Central memory CD8-positive, alpha-beta T cell (primary cell): Measurements from ENCODE around the gene GTF2A2.

Experiments used
- ATAC-seq: fragments of 150-1000 bp; cut with Tn5 transposase; replicated peaks from 2 replicates; pipeline ENCODE4 v1.10.0; 2022; ENCODE audit warnings: mild to moderate bottlenecking, moderate FRiP score, moderate number of reproducible peaks; ENCODE audit not compliant: poor library complexity, severe bottlenecking; ENCODE audit errors: extremely low read depth
- DNase-seq, 2 donors: peaks; one replicate each; pipeline ENCODE4 v3.0.0; 2021; ENCODE audit warnings: low spot score in 2 of 2
- H3K27ac Mint-ChIP-seq: one replicate; pipeline ENCODE4 v1.8.0; 2022; ENCODE audit warnings: low read depth, mild to moderate bottlenecking, moderate library complexity, mixed read lengths
- H3K27me3 Mint-ChIP-seq: one replicate; pipeline ENCODE4 v1.8.0; 2022; ENCODE audit warnings: mixed read lengths
- H3K36me3 Mint-ChIP-seq: one replicate; pipeline ENCODE4 v1.8.0; 2022; ENCODE audit warnings: mild to moderate bottlenecking, moderate library complexity, mixed read lengths; ENCODE audit not compliant: insufficient read depth
- H3K4me1 Mint-ChIP-seq: one replicate; pipeline ENCODE4 v1.8.0; 2022; ENCODE audit warnings: mixed read lengths
- H3K4me3 Mint-ChIP-seq: one replicate; pipeline ENCODE4 v1.8.0; 2022; ENCODE audit warnings: mild to moderate bottlenecking, moderate library complexity, mixed read lengths
- H3K9me3 Mint-ChIP-seq: one replicate; pipeline ENCODE4 v1.8.0; 2022; ENCODE audit warnings: mixed read lengths

Gene GTF2A2

DNA sequence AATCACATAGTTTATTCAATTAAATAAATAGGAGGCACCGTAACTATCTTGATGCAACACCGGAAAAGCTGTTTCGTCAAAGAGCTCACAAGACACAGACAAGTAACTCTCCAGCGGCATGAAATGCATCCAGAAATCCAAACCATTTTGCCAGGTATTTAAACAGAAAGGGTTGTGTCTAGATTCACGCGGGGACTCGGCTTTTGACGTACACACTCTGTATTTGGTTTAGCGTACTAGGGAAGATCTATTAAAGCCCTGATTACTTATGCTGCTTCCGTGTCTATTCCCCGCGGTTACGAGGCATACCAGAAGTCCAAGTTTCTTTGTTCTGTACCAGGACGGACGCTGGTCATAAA lies 31.1 kb upstream of the GTF2A2 start:
- Mint-ChIP-seq H3K9me3 (no peaks in the 10 kb centered on the region), H3K4me3 (peak overlapping the region; percentile 80), H3K36me3 (peaks cover 27% of the 10 kb centered on the region), H3K4me1 (peaks cover 34% of the 10 kb centered on the region), H3K27ac (peak overlapping the region; percentile 99), H3K27me3 (no peaks in the 10 kb centered on the region)
- ATAC-seq (peak; percentile 9), DNase-seq (no peak)

DNA sequence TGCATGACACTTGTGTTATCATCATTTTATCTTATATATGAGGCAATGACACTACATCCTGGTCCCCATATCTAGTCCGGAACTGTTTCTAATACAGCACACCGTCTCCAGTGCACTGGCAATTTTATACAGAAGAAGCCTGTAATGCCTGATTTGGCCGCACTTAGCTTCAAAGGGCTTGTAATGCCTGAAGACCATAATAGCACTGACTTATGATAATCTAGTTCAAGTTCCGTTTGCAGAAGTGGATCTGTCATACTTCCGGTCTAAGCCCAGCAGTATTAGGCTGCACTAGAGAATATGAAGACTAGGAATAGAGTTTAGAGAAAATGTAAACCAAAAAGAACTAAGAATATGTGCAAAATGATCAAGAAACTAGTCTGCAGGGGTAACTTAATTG lies 30.5 kb upstream of the GTF2A2 start:
- Mint-ChIP-seq H3K27me3 (no peaks in the 10 kb centered on the region), H3K27ac (peak overlapping the region; percentile 99)
- DNase-seq, result peak in 1 of 2 donors; percentile 20

DNA sequence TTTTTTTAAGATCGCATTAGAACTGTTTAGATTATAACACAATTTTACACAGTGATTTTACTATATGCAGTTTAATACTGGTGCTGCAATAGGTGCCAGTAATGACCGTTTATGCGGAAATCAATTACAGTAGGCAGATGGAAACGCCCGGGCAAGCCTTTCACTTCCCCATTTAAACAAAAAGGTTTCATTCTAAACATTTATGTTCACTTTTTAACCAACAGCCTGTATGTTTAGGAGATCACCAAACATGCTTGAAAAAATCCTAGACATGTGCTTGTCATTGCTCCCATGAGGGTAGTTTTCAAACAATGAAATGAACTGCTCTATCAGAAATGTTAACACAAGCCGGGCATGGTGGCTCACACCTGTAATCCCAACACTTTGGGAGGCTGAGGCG lies 29.1 kb upstream of the GTF2A2 start:
- peaks cover 34% of the 10 kb centered on the region for H3K4me1 Mint-ChIP-seq
- no peaks in the 10 kb centered on the region for H3K9me3 Mint-ChIP-seq
- ATAC-seq (no peak), DNase-seq (no peak)
- H3K36me3 Mint-ChIP-seq, result peaks cover 43% of the 10 kb centered on the region
- no peak overlapping the region for H3K27ac Mint-ChIP-seq
- no peaks in the 10 kb centered on the region for H3K27me3 Mint-ChIP-seq
- H3K4me3 Mint-ChIP-seq, result peak overlapping the region; percentile 36

More for the DNA sequence above, 30.5 kb upstream of the GTF2A2 start:
- ATAC-seq, result peak; percentile 8
- H3K4me3 Mint-ChIP-seq, result peak overlapping the region; percentile 80
- peaks cover 34% of the 10 kb centered on the region for H3K4me1 Mint-ChIP-seq
- H3K36me3 Mint-ChIP-seq, result peaks cover 31% of the 10 kb centered on the region
- no peaks in the 10 kb centered on the region for H3K9me3 Mint-ChIP-seq

DNA sequence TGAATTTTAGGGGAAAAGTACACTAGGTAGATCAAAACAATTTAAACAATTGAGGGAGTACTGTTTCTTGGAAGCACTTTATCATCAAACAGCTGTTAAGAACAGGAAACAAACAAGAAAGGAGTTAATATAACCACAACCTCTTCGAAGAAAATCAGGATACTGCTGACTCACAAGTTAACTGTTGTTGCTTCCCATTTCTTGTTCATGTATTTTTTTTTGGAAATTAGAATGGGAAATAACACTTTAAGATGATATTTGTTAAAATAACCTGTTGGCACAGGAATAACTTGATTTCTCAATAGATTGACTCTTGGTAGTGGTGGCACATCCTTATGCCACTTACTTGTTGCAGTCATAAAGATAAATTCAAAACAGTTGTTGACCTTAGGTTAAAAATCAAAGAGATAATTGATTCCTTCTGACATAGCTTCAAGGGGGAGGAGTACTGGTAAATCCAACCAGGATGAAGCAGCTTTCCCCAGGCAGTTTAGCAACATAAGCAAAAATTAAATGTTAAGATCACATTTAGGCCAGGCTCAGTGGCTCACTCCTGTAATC lies 28.5 kb upstream of the GTF2A2 start:
- peaks cover 34% of the 10 kb centered on the region for H3K4me1 Mint-ChIP-seq
- H3K9me3 Mint-ChIP-seq, result no peaks in the 10 kb centered on the region
- ATAC-seq (no peak), DNase-seq (no peak)
- peak overlapping the region; percentile 36 for H3K4me3 Mint-ChIP-seq
- H3K36me3 Mint-ChIP-seq, result peaks cover 47% of the 10 kb centered on the region
- no peak overlapping the region for H3K27ac Mint-ChIP-seq
- H3K27me3 Mint-ChIP-seq, result no peaks in the 10 kb centered on the region

DNA sequence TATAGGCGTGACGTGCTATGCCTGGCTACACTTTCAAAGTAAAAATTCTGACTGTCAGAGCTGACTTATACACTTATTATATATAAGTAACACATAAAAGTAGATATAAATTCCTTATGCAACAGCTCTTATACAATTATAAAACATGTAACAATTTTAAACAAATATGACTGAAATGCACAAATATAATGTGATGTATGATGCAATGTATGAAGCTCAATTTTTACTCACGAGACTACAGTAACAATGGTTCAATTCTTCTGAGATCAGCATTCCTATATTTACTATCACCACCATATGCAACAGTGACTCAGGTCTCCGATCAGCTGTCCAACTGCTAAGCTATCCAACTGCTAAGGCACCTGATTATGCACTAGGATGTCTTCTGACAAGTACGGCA lies 23.6 kb upstream of the GTF2A2 start:
- H3K27me3 Mint-ChIP-seq, result no peaks in the 10 kb centered on the region
- H3K36me3 Mint-ChIP-seq, result peaks cover 66% of the 10 kb centered on the region
- no peaks in the 10 kb centered on the region for H3K9me3 Mint-ChIP-seq

DNA sequence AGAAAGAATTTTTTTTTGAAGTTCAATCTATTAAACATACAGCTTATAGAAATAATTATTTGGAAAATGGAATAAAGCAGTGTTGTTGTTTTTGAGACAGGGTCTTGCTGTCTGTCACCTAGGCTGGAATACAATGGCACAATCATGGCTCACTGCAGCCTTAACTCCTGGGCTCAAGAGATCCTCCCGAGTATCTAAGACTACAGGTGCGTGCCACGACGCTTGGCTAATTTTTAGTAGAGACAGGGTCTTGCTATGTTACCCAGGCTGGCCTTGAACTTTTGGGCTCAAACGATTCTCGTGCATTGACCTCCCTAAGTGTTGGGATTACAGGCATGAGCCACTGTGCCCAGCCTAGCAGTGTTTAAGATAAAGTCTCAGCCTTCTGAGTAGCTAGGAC lies 23.0 kb upstream of the GTF2A2 start:
- peaks cover 71% of the 10 kb centered on the region for H3K36me3 Mint-ChIP-seq
- H3K4me1 Mint-ChIP-seq, result peaks cover 9% of the 10 kb centered on the region
- H3K27ac Mint-ChIP-seq, result no peak overlapping the region
- no peak for DNase-seq
- no peak for ATAC-seq
- no peak overlapping the region for H3K4me3 Mint-ChIP-seq
- H3K27me3 Mint-ChIP-seq, result no peaks in the 10 kb centered on the region
- H3K9me3 Mint-ChIP-seq, result no peaks in the 10 kb centered on the region

More for the DNA sequence above, 23.6 kb upstream of the GTF2A2 start:
- no peak for ATAC-seq
- Mint-ChIP-seq H3K4me1 (peaks cover 14% of the 10 kb centered on the region), H3K4me3 (no peak overlapping the region), H3K27ac (no peak overlapping the region)
- DNase-seq, result no peak

DNA sequence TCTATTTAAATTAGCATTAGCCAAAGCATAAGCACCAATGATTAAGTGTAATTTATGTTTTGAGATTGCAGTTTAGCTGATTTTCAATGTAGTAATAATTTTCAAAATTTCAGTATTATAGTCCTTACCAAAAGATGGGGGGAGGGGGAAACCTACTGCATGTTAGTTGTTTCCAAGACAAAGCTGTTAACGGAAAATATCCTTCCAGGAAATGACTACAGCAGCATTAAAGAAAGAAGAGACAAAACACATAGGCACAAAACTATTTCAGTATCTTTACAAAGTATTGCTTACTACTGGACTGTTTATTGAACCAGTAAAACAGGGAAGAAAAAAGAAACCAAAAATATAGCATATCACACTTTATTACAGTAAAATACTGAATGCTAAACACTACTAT lies 21.3 kb upstream of the GTF2A2 start:
- H3K27ac Mint-ChIP-seq, result no peak overlapping the region
- no peaks in the 10 kb centered on the region for H3K27me3 Mint-ChIP-seq
- H3K4me1 Mint-ChIP-seq, result no peaks in the 10 kb centered on the region
- peaks cover 85% of the 10 kb centered on the region for H3K36me3 Mint-ChIP-seq
- no peaks in the 10 kb centered on the region for H3K9me3 Mint-ChIP-seq
- H3K4me3 Mint-ChIP-seq, result no peak overlapping the region
- ATAC-seq, result no peak
- DNase-seq, result no peak

DNA sequence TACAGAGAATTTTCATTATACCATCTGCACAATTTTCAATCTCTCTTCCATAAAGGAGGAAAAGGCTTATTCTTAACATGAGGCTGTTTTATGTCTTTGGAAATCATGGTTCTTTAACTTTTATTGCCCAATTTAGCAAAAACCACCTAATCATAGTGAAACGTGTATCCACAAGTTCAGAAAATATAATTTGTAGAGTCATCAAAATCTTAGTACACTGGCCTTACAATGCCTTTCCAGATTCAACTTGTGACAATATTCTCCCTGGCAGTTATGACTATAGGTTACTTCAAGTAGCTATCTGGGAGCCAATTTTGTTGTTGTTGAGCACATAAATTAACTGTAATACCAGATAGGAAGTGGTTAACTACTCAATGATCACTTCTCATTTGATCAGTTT lies 20.9 kb upstream of the GTF2A2 start:
- Mint-ChIP-seq H3K27ac (no peak overlapping the region), H3K9me3 (no peaks in the 10 kb centered on the region), H3K36me3 (peaks cover 88% of the 10 kb centered on the region), H3K4me3 (no peak overlapping the region), H3K4me1 (no peaks in the 10 kb centered on the region), H3K27me3 (no peaks in the 10 kb centered on the region)
- no peak for ATAC-seq
- no peak for DNase-seq

DNA sequence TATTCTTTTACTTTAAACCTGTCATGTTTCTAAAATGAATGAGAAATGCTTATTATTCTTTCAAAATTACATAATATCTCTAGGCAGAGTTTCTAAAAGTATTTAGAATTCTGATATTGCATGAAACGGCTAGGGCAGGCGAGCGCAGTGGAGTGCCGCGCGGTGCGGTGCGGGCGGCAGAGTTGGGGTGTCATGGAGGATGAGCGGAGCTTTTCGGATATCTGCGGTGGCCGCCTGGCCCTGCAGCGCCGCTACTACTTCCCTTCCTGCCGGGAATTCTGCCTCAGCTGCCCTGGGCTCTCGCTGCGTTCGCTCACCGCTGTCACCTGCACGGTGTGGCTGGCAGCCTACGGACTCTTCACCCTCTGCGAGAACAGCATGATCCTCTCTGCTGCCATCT lies 19.2 kb upstream of the GTF2A2 start:
- DNase-seq (no peak), ATAC-seq (no peak)
- Mint-ChIP-seq H3K27me3 (no peaks in the 10 kb centered on the region), H3K27ac (no peak overlapping the region), H3K36me3 (peaks cover 87% of the 10 kb centered on the region), H3K4me1 (no peaks in the 10 kb centered on the region), H3K4me3 (no peak overlapping the region), H3K9me3 (no peaks in the 10 kb centered on the region)

DNA sequence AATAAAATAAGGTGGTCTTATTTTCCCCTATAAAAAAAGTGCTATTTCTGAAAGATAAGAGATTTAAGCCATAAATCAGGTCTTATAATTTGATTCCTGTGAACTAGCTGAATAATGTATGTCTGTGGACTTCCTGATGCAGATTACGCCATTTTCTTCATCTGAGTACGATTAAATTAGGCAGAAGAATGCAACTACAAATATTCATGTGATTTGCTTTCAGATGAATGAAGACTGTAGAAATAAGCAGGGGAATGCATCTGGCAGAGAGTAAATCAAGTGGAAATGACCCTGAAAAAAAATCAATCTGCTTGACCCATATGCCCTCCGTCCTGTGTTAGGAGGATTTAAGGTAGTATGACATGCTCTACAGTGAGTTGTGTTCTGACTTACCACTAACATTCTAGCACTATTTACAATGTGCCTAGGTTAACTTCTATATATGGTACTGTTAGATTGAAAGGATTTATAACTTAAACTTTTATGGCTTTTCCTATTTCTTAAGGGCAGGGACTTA lies 17.1 kb upstream of the GTF2A2 start:
- Mint-ChIP-seq H3K27ac (no peak overlapping the region), H3K4me3 (no peak overlapping the region), H3K36me3 (peaks cover 88% of the 10 kb centered on the region), H3K9me3 (no peaks in the 10 kb centered on the region), H3K27me3 (no peaks in the 10 kb centered on the region), H3K4me1 (no peaks in the 10 kb centered on the region)
- no peak for ATAC-seq
- no peak for DNase-seq

DNA sequence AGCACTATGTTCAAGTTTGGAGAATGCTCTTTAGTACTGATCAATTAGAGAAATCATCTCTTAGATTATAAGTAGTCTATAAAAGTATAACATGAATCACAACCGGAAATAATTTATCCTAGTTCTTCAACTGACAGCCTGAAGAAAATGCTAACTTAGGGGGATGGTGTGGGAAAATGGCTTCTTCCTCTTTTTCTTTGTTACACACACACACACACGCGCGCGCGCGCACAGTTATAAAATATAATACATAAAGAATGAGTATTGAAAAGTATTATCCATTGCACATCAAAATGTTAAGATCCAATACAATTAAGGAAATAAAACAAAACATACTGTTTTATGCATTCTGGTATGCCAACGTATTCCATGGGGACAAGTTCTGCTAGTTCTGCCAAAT lies 11.2 kb upstream of the GTF2A2 start:
- H3K36me3 Mint-ChIP-seq, result peaks cover 58% of the 10 kb centered on the region

DNA sequence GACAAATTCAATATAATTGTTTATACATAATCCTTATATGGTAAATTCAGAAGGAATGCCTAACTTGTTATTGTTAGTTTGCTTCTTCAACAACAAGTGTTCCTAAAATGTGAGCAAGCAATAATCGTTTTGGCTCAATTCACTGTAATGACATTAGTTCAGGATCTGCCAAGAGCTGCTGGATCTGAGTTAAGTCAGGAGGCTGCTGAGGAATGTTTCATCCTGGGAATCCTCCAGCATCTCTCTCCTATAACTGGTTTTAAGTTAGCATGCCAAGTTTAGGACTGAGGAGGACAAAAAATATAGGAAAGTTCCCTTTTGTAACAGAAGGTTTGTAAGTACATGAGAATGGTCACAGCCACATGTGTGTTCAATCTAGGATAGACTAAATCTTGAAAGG lies 4.9 kb upstream of the GTF2A2 start:
- no peak for ATAC-seq
- no peaks in the 10 kb centered on the region for H3K27me3 Mint-ChIP-seq
- H3K4me3 Mint-ChIP-seq, result no peak overlapping the region
- no peak for DNase-seq
- H3K9me3 Mint-ChIP-seq, result no peaks in the 10 kb centered on the region
- no peak overlapping the region for H3K27ac Mint-ChIP-seq
- H3K4me1 Mint-ChIP-seq, result peaks cover 5% of the 10 kb centered on the region
- peaks cover 41% of the 10 kb centered on the region for H3K36me3 Mint-ChIP-seq

More for the DNA sequence above, 11.2 kb upstream of the GTF2A2 start:
- Mint-ChIP-seq H3K27me3 (no peaks in the 10 kb centered on the region), H3K27ac (no peak overlapping the region), H3K9me3 (no peaks in the 10 kb centered on the region), H3K4me1 (peaks cover 5% of the 10 kb centered on the region), H3K4me3 (no peak overlapping the region)
- ATAC-seq (no peak), DNase-seq (no peak)

DNA sequence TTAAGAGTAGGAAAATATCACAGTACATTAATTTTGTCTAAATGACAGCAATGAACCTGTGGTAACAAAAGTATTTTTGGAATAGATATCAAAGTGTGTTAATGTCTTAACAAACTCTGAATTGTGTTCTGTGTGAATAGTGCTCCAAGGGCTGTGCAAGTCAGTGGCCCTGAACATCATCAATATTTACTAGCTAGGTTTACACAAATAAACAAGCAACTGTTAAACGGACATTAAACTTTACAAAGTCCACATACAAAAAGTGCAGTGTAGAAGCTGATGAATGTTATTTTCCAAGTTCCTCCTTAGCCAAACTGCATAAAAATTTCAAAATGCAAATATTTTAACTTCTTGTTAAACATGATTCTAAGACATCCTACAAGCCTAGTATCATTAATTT lies 2.1 kb upstream of the GTF2A2 start:
- Mint-ChIP-seq H3K27ac (no peak overlapping the region), H3K9me3 (no peaks in the 10 kb centered on the region), H3K4me3 (no peak overlapping the region), H3K36me3 (peaks cover 26% of the 10 kb centered on the region), H3K27me3 (no peaks in the 10 kb centered on the region), H3K4me1 (no peaks in the 10 kb centered on the region)
- ATAC-seq (no peak), DNase-seq (no peak)
